ENCODE data around the gene CD34.

- peak; percentile 99 for TF ChIP-seq CTCF (IDR thresholded peaks at IDR 0.05; ENCODE audit: low read depth, low read length)
- TF ChIP-seq EZH2phosphoT487 (IDR thresholded peaks at IDR 0.05; ENCODE audit: low read depth), result no peak
Observed at GRCh38 chr1:207885129-207886032, 25.5 kb downstream of the CD34 start.
